DND-41 (cell line): Measurements from ENCODE around the gene PLAU.

ENCODE experiments used
- CTCF ChIP-seq: IDR thresholded peaks from 2 replicates; pipeline ENCODE4 v1.5.1; 2012; ENCODE audit warnings: borderline replicate concordance, low read length, moderate library complexity, mild to moderate bottlenecking; ENCODE audit not compliant: poor library complexity, severe bottlenecking; ENCODE audit errors: extremely low read depth
- EZH2 ChIP-seq: IDR thresholded peaks from 3 replicates; pipeline ENCODE4 v1.6.1; 2012; ENCODE audit warnings: borderline replicate concordance, low read depth, mild to moderate bottlenecking, moderate library complexity, low read length, inconsistent platforms; ENCODE audit not compliant: severe bottlenecking

- TF ChIP-seq CTCF (no peak), EZH2 (no peak)
Observed at GRCh38 chr10:73873838-73874215, 37.1 kb upstream of the PLAU start.
